ENCODE results near the gene LGR4.

DNA sequence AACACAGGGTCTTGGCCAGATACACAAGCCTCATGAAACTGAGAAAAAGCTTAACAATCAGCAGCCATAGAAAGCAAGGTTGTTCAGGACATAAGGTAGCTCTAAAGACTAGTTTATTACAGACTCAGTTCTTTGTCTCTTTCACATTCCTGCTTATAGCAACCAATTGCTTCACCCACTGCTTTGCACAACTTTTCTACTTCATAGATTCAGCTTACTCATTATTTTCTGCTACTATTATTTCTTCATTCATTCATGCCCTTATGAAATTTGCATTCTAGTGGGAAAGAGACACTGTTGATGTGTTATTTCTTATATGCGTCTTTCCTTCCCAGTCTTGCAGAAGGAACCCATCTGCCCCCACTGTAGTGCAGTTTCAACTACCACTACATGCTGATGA, 114.3 kb downstream of the LGR4 start:
- no peak for TF ChIP-seq MAF1 (CRISPR knock-in tag; IDR thresholded peaks at IDR 0.05; ENCODE audit: borderline replicate concordance)
- no peak for TF ChIP-seq ESRRA (CRISPR knock-in tag; IDR thresholded peaks at IDR 0.05; ENCODE audit: low read depth)

All from HepG2 (cell line).